ENCODE measurements around the gene KCNIP4.
"Not testable (repeated sequence)": the region's sequence is repeated elsewhere in the genome, so short reads cannot be mapped to it uniquely, and the experiment has no call there.

KCNIP4 gene

GRCh38 chr4:21352354-21352753, 596.2 kb downstream of the KCNIP4 start:
- not testable (repeated sequence) for H3K27me3 ChIP-seq (ENCODE audit: control insufficient read depth, insufficient read depth, low read length); H3K4me1 ChIP-seq (ENCODE audit: control insufficient read depth, insufficient read depth, low read length); H3K36me3 ChIP-seq (ENCODE audit: control insufficient read depth, insufficient read depth, low read length); H3K4me3 ChIP-seq (ENCODE audit: low read length); H3K9me3 ChIP-seq (ENCODE audit: control insufficient read depth, low read length); H3K9ac ChIP-seq (ENCODE audit: low read length)

- no peaks in the 10 kb centered on the region for H3K9me3 ChIP-seq (ENCODE audit: control insufficient read depth, low read length)
Measured at GRCh38 chr4:21347142-21347541, 601.4 kb downstream of the KCNIP4 start.

GRCh38 chr4:21327976-21328700, 620.4 kb downstream of the KCNIP4 start:
- Histone ChIP-seq H3K36me3 (ENCODE audit: control insufficient read depth, insufficient read depth, low read length) (no peaks in the 10 kb centered on the region), H3K27me3 (ENCODE audit: control insufficient read depth, insufficient read depth, low read length) (no peaks in the 10 kb centered on the region), H3K4me1 (ENCODE audit: control insufficient read depth, insufficient read depth, low read length) (no peaks in the 10 kb centered on the region), H3K9ac (ENCODE audit: low read length) (no peak overlapping the region), H3K4me3 (ENCODE audit: low read length) (no peak overlapping the region), H3K9me3 (ENCODE audit: control insufficient read depth, low read length) (no peaks in the 10 kb centered on the region)

More at GRCh38 chr4:21347142-21347541, 601.4 kb downstream of the KCNIP4 start:
- Histone ChIP-seq H3K36me3 (ENCODE audit: control insufficient read depth, insufficient read depth, low read length) (no peaks in the 10 kb centered on the region), H3K9ac (ENCODE audit: low read length) (no peak overlapping the region), H3K4me3 (ENCODE audit: low read length) (no peak overlapping the region), H3K27me3 (ENCODE audit: control insufficient read depth, insufficient read depth, low read length) (no peaks in the 10 kb centered on the region), H3K4me1 (ENCODE audit: control insufficient read depth, insufficient read depth, low read length) (no peaks in the 10 kb centered on the region)

- Histone ChIP-seq H3K27me3 (ENCODE audit: control insufficient read depth, insufficient read depth, low read length) (no peaks in the 10 kb centered on the region), H3K9me3 (ENCODE audit: control insufficient read depth, low read length) (no peaks in the 10 kb centered on the region), H3K4me3 (ENCODE audit: low read length) (no peak overlapping the region), H3K4me1 (ENCODE audit: control insufficient read depth, insufficient read depth, low read length) (no peaks in the 10 kb centered on the region), H3K36me3 (ENCODE audit: control insufficient read depth, insufficient read depth, low read length) (no peaks in the 10 kb centered on the region), H3K9ac (ENCODE audit: low read length) (no peak overlapping the region)
Measured at GRCh38 chr4:21320034-21320433, 628.5 kb downstream of the KCNIP4 start.

GRCh38 chr4:21307709-21308108, 640.9 kb downstream of the KCNIP4 start:
- no peaks in the 10 kb centered on the region for H3K4me1 ChIP-seq (ENCODE audit: control insufficient read depth, insufficient read depth, low read length)
- H3K9me3 ChIP-seq (ENCODE audit: control insufficient read depth, low read length): no peaks in the 10 kb centered on the region
- no peak overlapping the region for H3K9ac ChIP-seq (ENCODE audit: low read length)
- peaks cover 13% of the 10 kb centered on the region for H3K27me3 ChIP-seq (ENCODE audit: control insufficient read depth, insufficient read depth, low read length)
- no peaks in the 10 kb centered on the region for H3K36me3 ChIP-seq (ENCODE audit: control insufficient read depth, insufficient read depth, low read length)
- no peak overlapping the region for H3K4me3 ChIP-seq (ENCODE audit: low read length)

- Histone ChIP-seq H3K9ac (ENCODE audit: low read length) (no peak overlapping the region), H3K36me3 (ENCODE audit: control insufficient read depth, insufficient read depth, low read length) (no peaks in the 10 kb centered on the region), H3K4me3 (ENCODE audit: low read length) (no peak overlapping the region), H3K9me3 (ENCODE audit: control insufficient read depth, low read length) (no peaks in the 10 kb centered on the region), H3K4me1 (ENCODE audit: control insufficient read depth, insufficient read depth, low read length) (no peaks in the 10 kb centered on the region), H3K27me3 (ENCODE audit: control insufficient read depth, insufficient read depth, low read length) (peaks cover 13% of the 10 kb centered on the region)
Measured at GRCh38 chr4:21304540-21304887, 644.1 kb downstream of the KCNIP4 start.

- Histone ChIP-seq H3K9me3 (ENCODE audit: control insufficient read depth, low read length) (no peaks in the 10 kb centered on the region), H3K4me3 (ENCODE audit: low read length) (no peak overlapping the region), H3K9ac (ENCODE audit: low read length) (no peak overlapping the region), H3K27me3 (ENCODE audit: control insufficient read depth, insufficient read depth, low read length) (no peaks in the 10 kb centered on the region), H3K4me1 (ENCODE audit: control insufficient read depth, insufficient read depth, low read length) (no peaks in the 10 kb centered on the region), H3K36me3 (ENCODE audit: control insufficient read depth, insufficient read depth, low read length) (no peaks in the 10 kb centered on the region)
Measured at GRCh38 chr4:21290562-21290961, 658.0 kb downstream of the KCNIP4 start.

- Histone ChIP-seq H3K9me3 (ENCODE audit: control insufficient read depth, low read length) (no peaks in the 10 kb centered on the region), H3K4me1 (ENCODE audit: control insufficient read depth, insufficient read depth, low read length) (no peaks in the 10 kb centered on the region), H3K9ac (ENCODE audit: low read length) (no peak overlapping the region), H3K36me3 (ENCODE audit: control insufficient read depth, insufficient read depth, low read length) (no peaks in the 10 kb centered on the region), H3K4me3 (ENCODE audit: low read length) (no peak overlapping the region), H3K27me3 (ENCODE audit: control insufficient read depth, insufficient read depth, low read length) (no peaks in the 10 kb centered on the region)
Measured at GRCh38 chr4:21276046-21276445, 672.5 kb downstream of the KCNIP4 start.

- no peaks in the 10 kb centered on the region for H3K36me3 ChIP-seq (ENCODE audit: control insufficient read depth, insufficient read depth, low read length)
- H3K27me3 ChIP-seq (ENCODE audit: control insufficient read depth, insufficient read depth, low read length): no peaks in the 10 kb centered on the region
- H3K4me3 ChIP-seq (ENCODE audit: low read length): no peak overlapping the region
- no peaks in the 10 kb centered on the region for H3K4me1 ChIP-seq (ENCODE audit: control insufficient read depth, insufficient read depth, low read length)
- H3K9ac ChIP-seq (ENCODE audit: low read length): no peak overlapping the region
- H3K9me3 ChIP-seq (ENCODE audit: control insufficient read depth, low read length): no peaks in the 10 kb centered on the region
Measured at GRCh38 chr4:21271439-21272052, 677.0 kb downstream of the KCNIP4 start.

- Histone ChIP-seq H3K4me3 (ENCODE audit: low read length) (no peak overlapping the region), H3K27me3 (ENCODE audit: control insufficient read depth, insufficient read depth, low read length) (no peaks in the 10 kb centered on the region), H3K36me3 (ENCODE audit: control insufficient read depth, insufficient read depth, low read length) (no peaks in the 10 kb centered on the region), H3K9ac (ENCODE audit: low read length) (no peak overlapping the region), H3K9me3 (ENCODE audit: control insufficient read depth, low read length) (no peaks in the 10 kb centered on the region), H3K4me1 (ENCODE audit: control insufficient read depth, insufficient read depth, low read length) (no peaks in the 10 kb centered on the region)
Measured at GRCh38 chr4:21248331-21248730, 700.2 kb downstream of the KCNIP4 start.

GRCh38 chr4:21242163-21242562, 706.4 kb downstream of the KCNIP4 start:
- Histone ChIP-seq H3K36me3 (ENCODE audit: control insufficient read depth, insufficient read depth, low read length) (no peaks in the 10 kb centered on the region), H3K27me3 (ENCODE audit: control insufficient read depth, insufficient read depth, low read length) (no peaks in the 10 kb centered on the region), H3K4me1 (ENCODE audit: control insufficient read depth, insufficient read depth, low read length) (no peaks in the 10 kb centered on the region), H3K4me3 (ENCODE audit: low read length) (no peak overlapping the region), H3K9ac (ENCODE audit: low read length) (no peak overlapping the region), H3K9me3 (ENCODE audit: control insufficient read depth, low read length) (no peaks in the 10 kb centered on the region)

- H3K27me3 ChIP-seq (ENCODE audit: control insufficient read depth, insufficient read depth, low read length): no peaks in the 10 kb centered on the region
- no peaks in the 10 kb centered on the region for H3K4me1 ChIP-seq (ENCODE audit: control insufficient read depth, insufficient read depth, low read length)
- no peaks in the 10 kb centered on the region for H3K36me3 ChIP-seq (ENCODE audit: control insufficient read depth, insufficient read depth, low read length)
- no peak overlapping the region for H3K9ac ChIP-seq (ENCODE audit: low read length)
- H3K9me3 ChIP-seq (ENCODE audit: control insufficient read depth, low read length): no peaks in the 10 kb centered on the region
- no peak overlapping the region for H3K4me3 ChIP-seq (ENCODE audit: low read length)
Measured at GRCh38 chr4:21226637-21227538, 721.7 kb downstream of the KCNIP4 start.

All from mucosa of stomach (tissue), 1 donor.